ENCODE data around the gene LRP1-AS.

LRP1-AS gene

GRCh38 chr12:57187222-57188089, 40.0 kb upstream of the LRP1-AS start:
- Histone ChIP-seq H3K27me3 (ENCODE audit: insufficient read depth, low read depth) (peaks cover 12% of the 10 kb centered on the region; the same call in 1 of the 2 replicates), H2AFZ (ENCODE audit: low read depth) (no peak overlapping the region), H3K9ac (no peak overlapping the region), H3K36me3 (ENCODE audit: insufficient read depth) (no peaks in the 10 kb centered on the region), H3K4me1 (ENCODE audit: low read depth, poor library complexity, severe bottlenecking) (peaks cover 4% of the 10 kb centered on the region), H3K4me3 (IDR thresholded peaks at IDR 0.05; ENCODE audit: insufficient read depth, low read depth, low read length) (no peak overlapping the region), H3K4me2 (no peak overlapping the region), H3K79me2 (ENCODE audit: insufficient read depth, low read depth) (no peaks in the 10 kb centered on the region), H3K27ac (no peak overlapping the region), H4K20me1 (ENCODE audit: insufficient read depth) (no peaks in the 10 kb centered on the region)
- no peak for TF ChIP-seq CTCF (conservative IDR thresholded peaks at IDR 0.05; ENCODE audit: low read depth, low read length)

GRCh38 chr12:57185906-57186508, 38.6 kb upstream of the LRP1-AS start:
- no peak overlapping the region for H3K4me2 ChIP-seq
- peaks cover 11% of the 10 kb centered on the region; the same call in 1 of the 2 replicates for H3K27me3 ChIP-seq (ENCODE audit: insufficient read depth, low read depth)

GRCh38 chr12:57185403-57185802, 38.0 kb upstream of the LRP1-AS start:
- H3K4me3 ChIP-seq (IDR thresholded peaks at IDR 0.05; ENCODE audit: insufficient read depth, low read depth, low read length), result no peak overlapping the region
- no peaks in the 10 kb centered on the region for H4K20me1 ChIP-seq (ENCODE audit: insufficient read depth)
- H3K4me1 ChIP-seq (ENCODE audit: low read depth, poor library complexity, severe bottlenecking), result peaks cover 4% of the 10 kb centered on the region
- no peak for TF ChIP-seq CTCF (conservative IDR thresholded peaks at IDR 0.05; ENCODE audit: low read depth, low read length)
- H3K36me3 ChIP-seq (ENCODE audit: insufficient read depth), result no peaks in the 10 kb centered on the region
- no peak overlapping the region for H2AFZ ChIP-seq (ENCODE audit: low read depth)
- no peak overlapping the region for H3K27ac ChIP-seq
- peaks cover 11% of the 10 kb centered on the region; the same call in 1 of the 2 replicates for H3K27me3 ChIP-seq (ENCODE audit: insufficient read depth, low read depth)
- H3K9ac ChIP-seq, result no peak overlapping the region
- H3K4me2 ChIP-seq, result no peak overlapping the region
- H3K79me2 ChIP-seq (ENCODE audit: insufficient read depth, low read depth), result no peaks in the 10 kb centered on the region

More at GRCh38 chr12:57185906-57186508, 38.6 kb upstream of the LRP1-AS start:
- no peak for TF ChIP-seq CTCF (conservative IDR thresholded peaks at IDR 0.05; ENCODE audit: low read depth, low read length)
- Histone ChIP-seq H3K79me2 (ENCODE audit: insufficient read depth, low read depth) (no peaks in the 10 kb centered on the region), H2AFZ (ENCODE audit: low read depth) (no peak overlapping the region), H4K20me1 (ENCODE audit: insufficient read depth) (no peaks in the 10 kb centered on the region), H3K9ac (no peak overlapping the region), H3K36me3 (ENCODE audit: insufficient read depth) (no peaks in the 10 kb centered on the region), H3K4me1 (ENCODE audit: low read depth, poor library complexity, severe bottlenecking) (peaks cover 4% of the 10 kb centered on the region), H3K4me3 (IDR thresholded peaks at IDR 0.05; ENCODE audit: insufficient read depth, low read depth, low read length) (no peak overlapping the region), H3K27ac (no peak overlapping the region)

GRCh38 chr12:57183939-57184725, 36.7 kb upstream of the LRP1-AS start:
- TF ChIP-seq CTCF (conservative IDR thresholded peaks at IDR 0.05; ENCODE audit: low read depth, low read length), result no peak

More at GRCh38 chr12:57183939-57184725, 36.7 kb upstream of the LRP1-AS start:
- Histone ChIP-seq H3K79me2 (ENCODE audit: insufficient read depth, low read depth) (no peaks in the 10 kb centered on the region), H3K4me3 (IDR thresholded peaks at IDR 0.05; ENCODE audit: insufficient read depth, low read depth, low read length) (no peak overlapping the region), H4K20me1 (ENCODE audit: insufficient read depth) (no peaks in the 10 kb centered on the region), H3K27ac (no peak overlapping the region), H3K36me3 (ENCODE audit: insufficient read depth) (no peaks in the 10 kb centered on the region), H3K4me2 (no peak overlapping the region), H2AFZ (ENCODE audit: low read depth) (no peak overlapping the region), H3K9ac (no peak overlapping the region), H3K27me3 (ENCODE audit: insufficient read depth, low read depth) (peaks cover 11% of the 10 kb centered on the region; the same call in 1 of the 2 replicates), H3K4me1 (ENCODE audit: low read depth, poor library complexity, severe bottlenecking) (peaks cover 4% of the 10 kb centered on the region)

Data from KMS-11 (cell line).